Astrocyte (in vitro differentiated cells and primary cell): ENCODE data around the gene C15orf40.

Source experiments
- CTCF ChIP-seq: IDR thresholded peaks from 2 replicates; pipeline ENCODE4 v1.5.1; 2011; ENCODE audit warnings: low read depth, mild to moderate bottlenecking, inconsistent platforms, low read length, moderate library complexity; ENCODE audit not compliant: insufficient read depth
- EZH2 ChIP-seq: IDR thresholded peaks from 2 replicates; pipeline ENCODE4 v1.6.1; 2012; ENCODE audit warnings: mild to moderate bottlenecking, low read length, inconsistent platforms; ENCODE audit not compliant: insufficient read depth

- no peak for TF ChIP-seq CTCF
- no peak for TF ChIP-seq EZH2
Measured at GRCh38 chr15:82970078-82970686, 41.3 kb downstream of the C15orf40 start.
